ENCODE results near the gene HSPH1.

The HSPH1 gene

DNA sequence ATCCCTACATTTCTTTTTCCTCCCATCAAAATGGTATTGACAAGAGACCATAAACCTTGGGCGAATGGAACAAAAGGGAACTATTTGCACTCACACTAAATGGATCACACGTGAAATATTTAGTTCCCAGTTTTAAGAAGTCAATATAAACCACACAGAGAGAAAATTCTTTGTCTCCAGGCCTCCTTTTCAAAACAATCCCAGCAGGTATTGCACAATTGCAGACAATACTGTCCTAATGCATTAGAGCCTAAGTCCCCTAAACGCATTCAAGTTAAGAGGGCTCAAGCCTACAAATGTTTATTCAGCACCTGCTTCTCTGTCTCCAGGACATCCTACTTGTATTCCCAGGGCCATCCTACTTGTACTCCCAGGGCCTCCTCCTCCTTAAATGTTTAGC, 36.8 kb upstream of the HSPH1 start:
- Histone ChIP-seq H3K27ac (ENCODE audit: low read depth, low read length) (no peak overlapping the region), H3K4ac (ENCODE audit: low read depth, low read length) (no peak overlapping the region), H3K4me2 (ENCODE audit: low read length) (no peak overlapping the region), H3K9ac (ENCODE audit: low read length) (no peak overlapping the region), H3K36me3 (ENCODE audit: control insufficient read depth, insufficient read depth, low read length) (no peaks in the 10 kb centered on the region), H2AK5ac (ENCODE audit: low read length) (no peak overlapping the region), H3K56ac (ENCODE audit: low read length) (no peak overlapping the region), H4K5ac (ENCODE audit: low read length) (no peak overlapping the region), H3K27me3 (ENCODE audit: insufficient read depth, low read length, poor library complexity) (no peaks in the 10 kb centered on the region), H3K18ac (ENCODE audit: low read length) (no peak overlapping the region), H3K79me1 (ENCODE audit: low read length) (peaks cover 5% of the 10 kb centered on the region), H3K4me1 (ENCODE audit: control insufficient read depth, low read depth, low read length) (peaks cover 3% of the 10 kb centered on the region), H4K8ac (ENCODE audit: low read depth, low read length) (no peak overlapping the region), H2BK5ac (ENCODE audit: low read length) (no peak overlapping the region), H2BK120ac (ENCODE audit: low read depth, low read length) (no peak overlapping the region), H3K23ac (ENCODE audit: low read length) (no peak overlapping the region), H3K4me3 (ENCODE audit: low read length) (no peak overlapping the region), H2BK15ac (replicated peaks; ENCODE audit: low read depth) (no peak overlapping the region), H3K79me2 (ENCODE audit: control insufficient read depth, insufficient read depth, low read length) (no peaks in the 10 kb centered on the region)
- no CpG with 5 or more reads among the region's 3 CpGs for WGBS (ENCODE audit: extremely low coverage, insufficient coverage, low lambda C conversion rate)
- no peak for DNase-seq

DNA sequence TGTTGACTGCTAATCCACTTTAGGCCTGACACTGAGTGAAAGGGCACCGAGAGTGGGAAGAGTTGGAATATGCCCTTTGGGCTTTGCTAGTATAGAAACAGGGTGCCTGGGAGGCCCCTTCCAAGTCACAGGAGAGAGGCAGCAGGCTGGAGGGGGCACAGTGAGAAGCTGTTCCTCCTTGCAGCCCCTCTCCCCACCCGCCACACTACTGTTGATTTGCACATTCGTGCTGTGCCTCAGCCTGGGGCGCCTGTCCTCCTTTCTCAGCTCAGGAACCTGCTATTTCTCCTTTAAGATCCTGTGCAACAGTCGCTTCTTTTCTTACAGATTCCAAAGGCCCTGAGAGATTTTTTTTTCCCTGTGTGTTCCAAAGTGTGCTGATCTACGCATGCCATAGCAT, 35.3 kb upstream of the HSPH1 start:
- no peak overlapping the region for H4K5ac ChIP-seq (ENCODE audit: low read length)
- no peak overlapping the region for H3K18ac ChIP-seq (ENCODE audit: low read length)
- no peaks in the 10 kb centered on the region for H3K27me3 ChIP-seq (ENCODE audit: insufficient read depth, low read length, poor library complexity)
- DNase-seq = no peak
- H2BK5ac ChIP-seq (ENCODE audit: low read length) = no peak overlapping the region
- no peak overlapping the region for H3K23ac ChIP-seq (ENCODE audit: low read length)
- H3K9ac ChIP-seq (ENCODE audit: low read length) = no peak overlapping the region
- no peak overlapping the region for H3K56ac ChIP-seq (ENCODE audit: low read length)
- H4K8ac ChIP-seq (ENCODE audit: low read depth, low read length) = no peak overlapping the region
- no peak overlapping the region for H2AK5ac ChIP-seq (ENCODE audit: low read length)
- H3K4me3 ChIP-seq (ENCODE audit: low read length) = no peak overlapping the region
- H3K4me2 ChIP-seq (ENCODE audit: low read length) = no peak overlapping the region
- H3K4me1 ChIP-seq (ENCODE audit: control insufficient read depth, low read depth, low read length) = peaks cover 3% of the 10 kb centered on the region
- no peak overlapping the region for H3K4ac ChIP-seq (ENCODE audit: low read depth, low read length)
- peaks cover 2% of the 10 kb centered on the region for H3K79me1 ChIP-seq (ENCODE audit: low read length)
- no peaks in the 10 kb centered on the region for H3K79me2 ChIP-seq (ENCODE audit: control insufficient read depth, insufficient read depth, low read length)
- H3K27ac ChIP-seq (ENCODE audit: low read depth, low read length) = no peak overlapping the region
- no peak overlapping the region for H2BK120ac ChIP-seq (ENCODE audit: low read depth, low read length)
- H3K36me3 ChIP-seq (ENCODE audit: control insufficient read depth, insufficient read depth, low read length) = no peaks in the 10 kb centered on the region
- no CpG with 5 or more reads among the region's 6 CpGs for WGBS (ENCODE audit: extremely low coverage, insufficient coverage, low lambda C conversion rate)
- H2BK15ac ChIP-seq (replicated peaks; ENCODE audit: low read depth) = no peak overlapping the region

DNA sequence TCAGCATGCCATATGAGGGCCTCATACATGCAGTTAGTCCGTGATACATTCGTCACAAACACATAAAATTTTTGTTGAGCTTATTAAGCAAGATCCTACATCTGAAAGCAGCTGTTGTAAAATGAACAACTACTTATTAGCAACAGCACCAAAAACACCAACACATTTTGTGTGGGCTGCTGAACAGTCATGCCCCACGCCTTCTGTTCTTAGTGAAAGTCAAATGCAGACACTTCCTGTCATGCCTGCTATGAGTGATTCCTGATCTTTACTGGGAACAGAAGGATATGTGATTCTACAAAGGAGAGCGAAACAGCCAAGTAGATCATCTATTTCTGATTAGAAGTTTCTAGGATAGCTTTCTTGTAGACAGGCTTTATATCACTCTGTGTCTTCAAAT, 33.9 kb upstream of the HSPH1 start:
- DNase-seq = no peak
- Histone ChIP-seq H4K8ac (ENCODE audit: low read depth, low read length) (no peak overlapping the region), H3K79me2 (ENCODE audit: control insufficient read depth, insufficient read depth, low read length) (no peaks in the 10 kb centered on the region), H3K18ac (ENCODE audit: low read length) (no peak overlapping the region), H3K4ac (ENCODE audit: low read depth, low read length) (no peak overlapping the region), H3K4me1 (ENCODE audit: control insufficient read depth, low read depth, low read length) (no peaks in the 10 kb centered on the region), H2AK5ac (ENCODE audit: low read length) (no peak overlapping the region), H3K4me3 (ENCODE audit: low read length) (no peak overlapping the region), H2BK5ac (ENCODE audit: low read length) (no peak overlapping the region), H3K79me1 (ENCODE audit: low read length) (no peaks in the 10 kb centered on the region), H3K4me2 (ENCODE audit: low read length) (no peak overlapping the region), H2BK15ac (replicated peaks; ENCODE audit: low read depth) (no peak overlapping the region), H3K9ac (ENCODE audit: low read length) (no peak overlapping the region), H3K23ac (ENCODE audit: low read length) (no peak overlapping the region), H3K27me3 (ENCODE audit: insufficient read depth, low read length, poor library complexity) (no peaks in the 10 kb centered on the region), H4K5ac (ENCODE audit: low read length) (no peak overlapping the region), H3K56ac (ENCODE audit: low read length) (no peak overlapping the region), H3K27ac (ENCODE audit: low read depth, low read length) (no peak overlapping the region), H3K36me3 (ENCODE audit: control insufficient read depth, insufficient read depth, low read length) (no peaks in the 10 kb centered on the region), H2BK120ac (ENCODE audit: low read depth, low read length) (no peak overlapping the region)
- no CpG with 5 or more reads among the region's 4 CpGs for WGBS (ENCODE audit: extremely low coverage, insufficient coverage, low lambda C conversion rate)

DNA sequence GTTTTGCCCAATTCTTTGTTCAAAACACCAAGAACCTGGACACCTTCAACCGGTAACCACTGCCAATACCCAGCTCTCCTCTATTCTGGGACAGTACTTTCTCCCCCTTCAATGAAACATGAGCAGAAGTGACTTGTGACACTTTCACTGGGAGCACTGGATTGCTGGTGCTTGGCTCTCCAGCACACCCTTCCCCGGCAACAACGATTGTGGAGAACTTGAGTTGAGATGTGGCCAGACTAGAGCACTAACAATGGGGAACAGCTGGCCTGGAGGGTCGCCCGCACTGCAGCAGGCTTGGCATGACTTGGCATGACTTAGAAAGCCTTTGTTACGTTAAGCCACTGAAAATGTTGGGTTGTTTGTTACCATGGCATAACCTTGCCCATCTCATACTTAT, 30.6 kb upstream of the HSPH1 start:
- WGBS (ENCODE audit: extremely low coverage, insufficient coverage, low lambda C conversion rate) = no CpG with 5 or more reads among the region's 6 CpGs
- H3K4me3 ChIP-seq (ENCODE audit: low read length) = no peak overlapping the region

DNA sequence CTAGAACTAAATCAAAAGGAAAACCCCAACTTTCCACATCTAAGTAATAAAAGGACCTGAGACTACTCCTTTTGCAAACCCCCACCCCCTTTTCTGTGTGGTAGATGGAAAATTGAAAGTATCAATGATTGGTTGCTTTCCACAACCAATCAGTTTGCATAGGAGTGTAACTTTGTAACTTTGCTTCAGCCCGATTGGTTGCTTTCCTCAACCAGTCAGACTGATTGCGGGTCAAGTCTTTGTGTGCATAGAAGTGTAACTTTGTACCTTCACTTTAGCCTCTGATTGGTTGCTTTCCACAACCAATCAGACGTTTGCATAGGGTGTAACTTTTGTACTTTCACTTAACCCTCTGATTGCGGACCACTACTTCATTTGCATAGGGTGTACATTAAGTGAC, 30.0 kb upstream of the HSPH1 start:
- Histone ChIP-seq H4K8ac (ENCODE audit: low read depth, low read length) (no peak overlapping the region), H3K79me1 (ENCODE audit: low read length) (no peaks in the 10 kb centered on the region), H2AK5ac (ENCODE audit: low read length) (no peak overlapping the region), H3K36me3 (ENCODE audit: control insufficient read depth, insufficient read depth, low read length) (no peaks in the 10 kb centered on the region), H3K4me3 (ENCODE audit: low read length) (no peak overlapping the region), H3K9ac (ENCODE audit: low read length) (no peak overlapping the region), H2BK120ac (ENCODE audit: low read depth, low read length) (no peak overlapping the region), H3K27ac (ENCODE audit: low read depth, low read length) (no peak overlapping the region), H3K79me2 (ENCODE audit: control insufficient read depth, insufficient read depth, low read length) (no peaks in the 10 kb centered on the region), H2BK15ac (replicated peaks; ENCODE audit: low read depth) (no peak overlapping the region), H3K23ac (ENCODE audit: low read length) (no peak overlapping the region), H3K4me2 (ENCODE audit: low read length) (no peak overlapping the region), H3K56ac (ENCODE audit: low read length) (no peak overlapping the region), H3K27me3 (ENCODE audit: insufficient read depth, low read length, poor library complexity) (no peaks in the 10 kb centered on the region), H3K4me1 (ENCODE audit: control insufficient read depth, low read depth, low read length) (no peaks in the 10 kb centered on the region), H4K5ac (ENCODE audit: low read length) (no peak overlapping the region), H3K18ac (ENCODE audit: low read length) (no peak overlapping the region), H3K4ac (ENCODE audit: low read depth, low read length) (no peak overlapping the region), H2BK5ac (ENCODE audit: low read length) (no peak overlapping the region)
- no peak for DNase-seq
- WGBS (ENCODE audit: extremely low coverage, insufficient coverage, low lambda C conversion rate) = no CpG with 5 or more reads among the region's 4 CpGs

More for the DNA sequence above, 30.6 kb upstream of the HSPH1 start:
- Histone ChIP-seq H3K27me3 (ENCODE audit: insufficient read depth, low read length, poor library complexity) (no peaks in the 10 kb centered on the region), H2BK120ac (ENCODE audit: low read depth, low read length) (no peak overlapping the region), H3K4me1 (ENCODE audit: control insufficient read depth, low read depth, low read length) (no peaks in the 10 kb centered on the region), H3K79me2 (ENCODE audit: control insufficient read depth, insufficient read depth, low read length) (no peaks in the 10 kb centered on the region), H3K23ac (ENCODE audit: low read length) (no peak overlapping the region), H3K9ac (ENCODE audit: low read length) (no peak overlapping the region), H3K27ac (ENCODE audit: low read depth, low read length) (no peak overlapping the region), H4K5ac (ENCODE audit: low read length) (no peak overlapping the region), H4K8ac (ENCODE audit: low read depth, low read length) (no peak overlapping the region), H3K18ac (ENCODE audit: low read length) (no peak overlapping the region), H3K56ac (ENCODE audit: low read length) (no peak overlapping the region), H3K79me1 (ENCODE audit: low read length) (no peaks in the 10 kb centered on the region), H3K4ac (ENCODE audit: low read depth, low read length) (no peak overlapping the region), H3K4me2 (ENCODE audit: low read length) (no peak overlapping the region), H2AK5ac (ENCODE audit: low read length) (no peak overlapping the region), H3K36me3 (ENCODE audit: control insufficient read depth, insufficient read depth, low read length) (no peaks in the 10 kb centered on the region), H2BK5ac (ENCODE audit: low read length) (no peak overlapping the region), H2BK15ac (replicated peaks; ENCODE audit: low read depth) (no peak overlapping the region)
- no peak for DNase-seq

DNA sequence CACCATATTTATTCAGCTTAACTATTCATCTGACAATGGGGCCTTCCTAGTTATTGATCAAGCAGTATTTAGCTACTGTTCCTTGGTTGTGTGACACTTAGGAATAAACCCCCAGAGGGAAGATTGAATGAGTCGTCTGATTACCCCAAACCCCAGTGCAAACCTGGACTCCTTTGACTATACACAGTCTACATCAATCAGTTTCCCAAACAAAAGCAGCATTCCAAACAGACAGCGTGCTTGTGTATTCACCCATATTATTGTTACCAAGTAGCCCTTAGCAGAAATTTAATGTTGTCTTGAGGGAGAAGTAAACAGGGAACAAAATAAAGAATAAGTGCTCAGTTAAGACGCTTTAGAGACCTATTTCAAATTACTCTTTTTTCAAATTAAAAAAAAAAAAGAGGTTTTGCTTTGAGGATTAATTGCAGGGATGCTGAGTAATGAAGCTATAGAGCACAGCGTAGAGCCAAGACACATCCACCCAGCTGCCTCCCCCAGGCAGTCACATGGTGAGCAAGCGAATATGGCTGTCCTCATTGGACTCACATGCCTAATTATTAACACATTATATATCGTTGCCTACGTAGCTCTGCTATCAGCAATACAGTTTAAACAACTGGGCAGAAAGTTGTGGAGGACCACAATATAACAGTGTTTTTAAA, 23.4 kb upstream of the HSPH1 start:
- H3K79me2 ChIP-seq (ENCODE audit: control insufficient read depth, insufficient read depth, low read length) = no peaks in the 10 kb centered on the region
- no peak overlapping the region for H3K56ac ChIP-seq (ENCODE audit: low read length)
- H3K27me3 ChIP-seq (ENCODE audit: insufficient read depth, low read length, poor library complexity) = no peaks in the 10 kb centered on the region
- H3K36me3 ChIP-seq (ENCODE audit: control insufficient read depth, insufficient read depth, low read length) = no peaks in the 10 kb centered on the region
- H3K4me2 ChIP-seq (ENCODE audit: low read length) = no peak overlapping the region
- H3K4me1 ChIP-seq (ENCODE audit: control insufficient read depth, low read depth, low read length) = no peaks in the 10 kb centered on the region
- H3K18ac ChIP-seq (ENCODE audit: low read length) = no peak overlapping the region
- H3K27ac ChIP-seq (ENCODE audit: low read depth, low read length) = no peak overlapping the region
- no peaks in the 10 kb centered on the region for H3K79me1 ChIP-seq (ENCODE audit: low read length)
- no peak overlapping the region for H4K5ac ChIP-seq (ENCODE audit: low read length)
- no peak overlapping the region for H2AK5ac ChIP-seq (ENCODE audit: low read length)
- WGBS (ENCODE audit: extremely low coverage, insufficient coverage, low lambda C conversion rate) = no CpG with 5 or more reads among the region's 7 CpGs
- no peak overlapping the region for H4K8ac ChIP-seq (ENCODE audit: low read depth, low read length)
- H2BK120ac ChIP-seq (ENCODE audit: low read depth, low read length) = no peak overlapping the region
- no peak overlapping the region for H2BK5ac ChIP-seq (ENCODE audit: low read length)
- H2BK15ac ChIP-seq (replicated peaks; ENCODE audit: low read depth) = no peak overlapping the region
- no peak overlapping the region for H3K4ac ChIP-seq (ENCODE audit: low read depth, low read length)
- H3K23ac ChIP-seq (ENCODE audit: low read length) = no peak overlapping the region
- no peak for DNase-seq
- no peak overlapping the region for H3K4me3 ChIP-seq (ENCODE audit: low read length)
- H3K9ac ChIP-seq (ENCODE audit: low read length) = no peak overlapping the region

All from mesendoderm (in vitro differentiated cells).